ENCODE data around the gene ZNF608. TPM values are rescaled to one million over a fixed set of nuclear protein-coding genes. Genes with fewer than 3 reads are reported as not detected.
A peak's percentile ranks its signal among the peaks of the same experiment; 100 is the strongest.

ZNF608 gene
- total and polyA plus RNA-seq, 9 of the 15 experiments (the other 6 are each of a cell fraction or from before 2014, with no cell fraction given) = 0.38 to 1.5 (median 1.00) TPM

DNA sequence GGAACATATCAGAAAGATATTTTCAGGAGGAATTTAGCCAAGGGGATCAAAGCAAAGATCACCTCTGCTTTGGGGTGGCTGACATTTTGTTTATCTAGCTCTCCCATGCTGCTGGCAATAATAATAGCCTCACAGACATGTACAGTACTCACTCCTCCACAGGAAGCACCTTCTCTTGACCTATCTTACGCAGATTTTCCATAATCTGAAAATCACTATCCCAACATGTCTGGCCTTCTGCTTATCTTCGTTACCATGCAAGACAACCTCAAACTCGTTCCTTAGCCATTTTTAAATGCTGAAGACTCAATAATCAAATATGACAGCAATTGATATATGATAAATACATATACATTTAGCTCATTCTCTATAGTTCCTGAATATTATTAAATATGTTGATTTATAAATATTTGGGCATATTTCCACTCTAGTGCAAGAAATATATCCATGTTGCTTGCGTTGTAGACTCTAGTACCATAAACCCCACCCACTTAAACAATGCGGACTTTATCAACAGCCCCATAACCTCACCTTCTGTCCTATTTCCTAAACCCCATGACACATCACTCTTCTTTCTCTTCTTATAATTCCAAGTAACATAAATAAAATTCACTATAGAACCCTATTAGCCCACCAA is 18.0 kb downstream of the ZNF608 start (continued):
- no peak for TF ChIP-seq NR4A1 (CRISPR knock-in tag; IDR thresholded peaks at IDR 0.05)
- 0 out of 2 replicates have a peak, but pooled peaks have one; percentile 47 for TF ChIP-seq NR4A1 (tag; IDR thresholded peaks at IDR 0.05)
- 0 out of 4 replicates have a peak, but pooled peaks of 1 of the 2 experiments have one; percentile 7 for TF ChIP-seq RAD21 (CRISPR knock-in tag; conservative IDR thresholded peaks at IDR 0.05 in 1 of 2, IDR thresholded peaks at IDR 0.05 in 1 of 2)
- 0 out of 4 replicates have a peak, but pooled peaks have one; percentile 14 to 45 for TF ChIP-seq MNT (conservative IDR thresholded peaks at IDR 0.05)
- no peak for TF ChIP-seq ZNF830 (CRISPR knock-in tag; IDR thresholded peaks at IDR 0.05)
- peak; percentile 64 to 78; a peak in 3 of 4 replicates for TF ChIP-seq TRIM24 (IDR thresholded peaks at IDR 0.05)
- TF ChIP-seq MTA2 (IDR thresholded peaks at IDR 0.05; ENCODE audit: low read depth) = peak; percentile 80; the same call in 1 of the 2 replicates
- peak; percentile 70; the same call in 1 of the 2 replicates for TF ChIP-seq ZNF589 (CRISPR knock-in tag; IDR thresholded peaks at IDR 0.05; ENCODE audit: low read depth)
- TF ChIP-seq ARID1B (IDR thresholded peaks at IDR 0.05) = peak; percentile 91
- peak; percentile 58; the same call in 1 of the 2 replicates for TF ChIP-seq GATA2 (CRISPR knock-in tag; IDR thresholded peaks at IDR 0.05)
- peak; percentile 53; the same call in 1 of the 2 replicates for TF ChIP-seq EP300 (IDR thresholded peaks at IDR 0.05; ENCODE audit: low read length)
- TF ChIP-seq TEAD1 (CRISPR knock-in tag; IDR thresholded peaks at IDR 0.05) = peak in 1 of 2 experiments; percentile 66; a peak in 1 of 4 replicates
- TF ChIP-seq STAT6 (CRISPR knock-in tag; IDR thresholded peaks at IDR 0.05) = no peak
- TF ChIP-seq NONO (IDR thresholded peaks at IDR 0.05; ENCODE audit: low read depth in 2 of 2, low read length in 1 of 2) = no peak
- peak; percentile 20 to 95; a peak in 2 of 4 replicates for TF ChIP-seq HDAC1 (IDR thresholded peaks at IDR 0.05)
- peak; percentile 64 for TF ChIP-seq FOXM1 (IDR thresholded peaks at IDR 0.05; ENCODE audit: low read depth)
- no peak for TF ChIP-seq FOXM1 (CRISPR knock-in tag; IDR thresholded peaks at IDR 0.05; ENCODE audit: low read depth)
- no peak for TF ChIP-seq KDM4B (IDR thresholded peaks at IDR 0.05; ENCODE audit: borderline replicate concordance in 2 of 2, low read depth in 1 of 2)
- TF ChIP-seq YY1 (IDR thresholded peaks at IDR 0.05; ENCODE audit: borderline replicate concordance in 1 of 3, control insufficient read depth in 1 of 3, extremely low read depth in 1 of 3, insufficient read depth in 3 of 3, insufficient read length in 1 of 3, insufficient replicate concordance in 2 of 3, low read depth in 1 of 3, low read length in 2 of 3) = peak in 1 of 3 experiments; percentile 7
- TF ChIP-seq ZNF740 (CRISPR knock-in tag; IDR thresholded peaks at IDR 0.05) = no peak
- no peak for TF ChIP-seq ZNF740 (tag; IDR thresholded peaks at IDR 0.05)
